Measurements from ENCODE around the gene RPTOR. TPM values are rescaled to one million over a fixed set of nuclear protein-coding genes. Genes with fewer than 3 reads are reported as not detected.

Gene RPTOR
- total and polyA plus RNA-seq, 10 of the 15 experiments (the other 5 are each of a cell fraction or from before 2014, with no cell fraction given) = 0.18 to 32.1 (median 7.8) TPM

DNA sequence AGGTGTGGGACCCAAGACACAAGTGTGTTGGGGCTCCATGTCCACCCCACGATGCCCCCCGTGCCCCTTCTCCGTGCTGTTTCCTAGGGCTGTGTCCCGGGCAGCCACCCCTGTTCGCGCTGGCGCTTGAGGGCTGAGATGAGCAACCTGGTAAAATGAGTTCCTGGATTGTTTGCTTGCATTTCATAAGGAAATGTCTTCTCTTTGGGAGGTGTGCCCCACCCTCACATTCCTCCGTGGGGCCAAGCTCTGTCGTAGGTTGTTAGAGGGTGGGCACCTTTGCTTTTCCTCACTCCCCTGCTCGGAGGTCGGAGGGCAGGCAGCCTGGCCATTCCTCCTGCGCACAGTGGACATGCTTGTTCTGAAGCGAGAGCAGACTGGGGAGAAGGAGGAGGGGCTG lies 275.7 kb downstream of the RPTOR start (continued):
- no peak for TF ChIP-seq MTA2 (IDR thresholded peaks at IDR 0.05; ENCODE audit: low read depth)
- no peak for TF ChIP-seq KDM1A (IDR thresholded peaks at IDR 0.05; ENCODE audit: borderline replicate concordance)
- TF ChIP-seq, protein P1, sequence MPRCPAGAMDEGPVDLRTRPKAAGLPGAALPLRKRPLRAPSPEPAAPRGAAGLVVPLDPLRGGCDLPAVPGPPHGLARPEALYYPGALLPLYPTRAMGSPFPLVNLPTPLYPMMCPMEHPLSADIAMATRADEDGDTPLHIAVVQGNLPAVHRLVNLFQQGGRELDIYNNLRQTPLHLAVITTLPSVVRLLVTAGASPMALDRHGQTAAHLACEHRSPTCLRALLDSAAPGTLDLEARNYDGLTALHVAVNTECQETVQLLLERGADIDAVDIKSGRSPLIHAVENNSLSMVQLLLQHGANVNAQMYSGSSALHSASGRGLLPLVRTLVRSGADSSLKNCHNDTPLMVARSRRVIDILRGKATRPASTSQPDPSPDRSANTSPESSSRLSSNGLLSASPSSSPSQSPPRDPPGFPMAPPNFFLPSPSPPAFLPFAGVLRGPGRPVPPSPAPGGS (IDR thresholded peaks at IDR 0.05; ENCODE audit: borderline replicate concordance, insufficient read depth, low read depth, low read length, poor library complexity, severe bottlenecking) = no peak
- no peak for TF ChIP-seq STAT1 (conservative IDR thresholded peaks at IDR 0.05)
- TF ChIP-seq SUPT20H (IDR thresholded peaks at IDR 0.05; ENCODE audit: borderline replicate concordance, control insufficient read depth, low read depth, low read length) = no peak
- TF ChIP-seq LARP7 (IDR thresholded peaks at IDR 0.05) = no peak

DNA sequence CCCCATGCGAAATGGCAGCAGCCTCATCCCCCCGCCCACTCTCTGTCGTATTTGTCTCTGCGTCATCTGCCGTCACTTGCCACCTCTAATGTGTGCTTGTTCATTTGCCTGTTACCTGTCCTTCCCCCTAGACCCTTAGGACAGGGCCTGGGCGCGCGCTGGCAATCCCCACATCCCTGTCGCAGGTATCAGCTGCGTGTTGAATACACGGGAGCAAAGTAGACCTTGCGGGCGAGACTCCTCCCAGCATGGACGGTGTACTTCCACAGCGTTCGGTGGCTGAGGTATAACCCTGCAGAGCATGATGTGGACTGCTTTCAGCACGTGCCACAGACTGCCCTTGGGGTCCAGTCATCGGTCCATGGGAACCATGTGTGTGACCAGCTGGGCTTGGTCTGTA lies 276.9 kb downstream of the RPTOR start:
- Histone ChIP-seq H3K4me1 (ENCODE audit: control insufficient read depth, insufficient read depth, low read length) (no peaks in the 10 kb centered on the region), H2AFZ (ENCODE audit: control insufficient read depth, low read depth, low read length) (no peak overlapping the region), H3K9ac (ENCODE audit: control insufficient read depth, insufficient read depth, low read length) (no peak overlapping the region), H3K4me2 (ENCODE audit: control insufficient read depth, insufficient read depth) (no peak overlapping the region), H3K79me2 (ENCODE audit: control insufficient read depth, insufficient read depth, low read length) (no peaks in the 10 kb centered on the region), H3K9me3 (replicated peaks; ENCODE audit: control insufficient read depth, insufficient read depth, low read length) (no peaks in the 10 kb centered on the region), H4K20me1 (ENCODE audit: control insufficient read depth, insufficient read depth) (no peaks in the 10 kb centered on the region), H3K36me3 (ENCODE audit: control insufficient read depth in 2 of 2, insufficient read depth in 2 of 2, low read length in 1 of 2) (peaks cover 0 to 9% of the 10 kb centered on the region in 2 experiments; a peak in 2 of 4 replicates), H3K27me3 (replicated peaks in 1 of 2; ENCODE audit: control insufficient read depth in 2 of 2, insufficient read depth in 2 of 2, low read length in 1 of 2) (no peaks in the 10 kb centered on the region), H3K27ac (ENCODE audit: control insufficient read depth, insufficient read depth) (no peak overlapping the region), H3K4me3 (no peak overlapping the region)
- WGBS (ENCODE audit: insufficient coverage, insufficient replicate concordance, low lambda C conversion rate, missing lambda C conversion rate) = 90% methylated on average over 18 of the region's 18 CpGs
- ChIA-PET SMC1A (ENCODE audit: uncharacterized antibody, unreplicated experiment) (interaction anchor here (1.8 kb wide), 1 partner anchor 11 kb away, joined by 3 read pairs; no protein-coding TSS in a partner anchor), RAD21 (ENCODE audit: unreplicated experiment) (no interaction called here), CTCF (no interaction called here), POLR2A (no interaction called here)
- FAIRE-seq (no peak), DNase-seq (ENCODE audit: low read depth, low spot score) (no peak), ATAC-seq (no peak)
- intact Hi-C loops (cut with micrococcal nuclease; ENCODE audit: unreplicated experiment) = no loop called here
- BruUV-seq (replicated peaks) = no TSS peak
- in situ Hi-C loops (cut with MboI) = no loop called here
- TF ChIP-seq PML (IDR thresholded peaks at IDR 0.05; ENCODE audit: low read length) = no peak
- TF ChIP-seq, protein P1 (IDR thresholded peaks at IDR 0.05; ENCODE audit: borderline replicate concordance, insufficient read depth, low read depth, low read length, poor library complexity, severe bottlenecking) = no peak
- TF ChIP-seq POLR2AphosphoS2 (IDR thresholded peaks at IDR 0.05; ENCODE audit: low read depth, low read length) = no peak
- no peak for TF ChIP-seq RB1 (IDR thresholded peaks at IDR 0.05; ENCODE audit: borderline replicate concordance)
- no peak for TF ChIP-seq YBX1 (IDR thresholded peaks at IDR 0.05)
- TF ChIP-seq, protein P2, sequence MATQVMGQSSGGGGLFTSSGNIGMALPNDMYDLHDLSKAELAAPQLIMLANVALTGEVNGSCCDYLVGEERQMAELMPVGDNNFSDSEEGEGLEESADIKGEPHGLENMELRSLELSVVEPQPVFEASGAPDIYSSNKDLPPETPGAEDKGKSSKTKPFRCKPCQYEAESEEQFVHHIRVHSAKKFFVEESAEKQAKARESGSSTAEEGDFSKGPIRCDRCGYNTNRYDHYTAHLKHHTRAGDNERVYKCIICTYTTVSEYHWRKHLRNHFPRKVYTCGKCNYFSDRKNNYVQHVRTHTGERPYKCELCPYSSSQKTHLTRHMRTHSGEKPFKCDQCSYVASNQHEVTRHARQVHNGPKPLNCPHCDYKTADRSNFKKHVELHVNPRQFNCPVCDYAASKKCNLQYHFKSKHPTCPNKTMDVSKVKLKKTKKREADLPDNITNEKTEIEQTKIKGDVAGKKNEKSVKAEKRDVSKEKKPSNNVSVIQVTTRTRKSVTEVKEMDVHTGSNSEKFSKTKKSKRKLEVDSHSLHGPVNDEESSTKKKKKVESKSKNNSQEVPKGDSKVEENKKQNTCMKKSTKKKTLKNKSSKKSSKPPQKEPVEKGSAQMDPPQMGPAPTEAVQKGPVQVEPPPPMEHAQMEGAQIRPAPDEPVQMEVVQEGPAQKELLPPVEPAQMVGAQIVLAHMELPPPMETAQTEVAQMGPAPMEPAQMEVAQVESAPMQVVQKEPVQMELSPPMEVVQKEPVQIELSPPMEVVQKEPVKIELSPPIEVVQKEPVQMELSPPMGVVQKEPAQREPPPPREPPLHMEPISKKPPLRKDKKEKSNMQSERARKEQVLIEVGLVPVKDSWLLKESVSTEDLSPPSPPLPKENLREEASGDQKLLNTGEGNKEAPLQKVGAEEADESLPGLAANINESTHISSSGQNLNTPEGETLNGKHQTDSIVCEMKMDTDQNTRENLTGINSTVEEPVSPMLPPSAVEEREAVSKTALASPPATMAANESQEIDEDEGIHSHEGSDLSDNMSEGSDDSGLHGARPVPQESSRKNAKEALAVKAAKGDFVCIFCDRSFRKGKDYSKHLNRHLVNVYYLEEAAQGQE (IDR thresholded peaks at IDR 0.05; ENCODE audit: low read depth, low read length) = no peak
- TF ChIP-seq IRF4 (IDR thresholded peaks at IDR 0.05; ENCODE audit: low read depth, low read length) = no peak
- no peak for TF ChIP-seq SMARCA5 (IDR thresholded peaks at IDR 0.05)
- no peak for TF ChIP-seq BCL11A (IDR thresholded peaks at IDR 0.05; ENCODE audit: low read depth, low read length)
- no peak for TF ChIP-seq BRCA1 (IDR thresholded peaks at IDR 0.05; ENCODE audit: low read depth, low read length)
- TF ChIP-seq TCF12 (IDR thresholded peaks at IDR 0.05; ENCODE audit: low read depth, low read length) = no peak
- no peak for TF ChIP-seq WRNIP1 (IDR thresholded peaks at IDR 0.05; ENCODE audit: borderline replicate concordance, low read depth, low read length)
- no peak for TF ChIP-seq NR2C1 (IDR thresholded peaks at IDR 0.05)
